ENCODE results near the gene TAAR1. TPM values are rescaled to one million over a fixed set of nuclear protein-coding genes. Genes with fewer than 3 reads are reported as not detected.
A peak's percentile ranks its signal among the peaks of the same experiment; 100 is the strongest.

The TAAR1 gene
- total and polyA plus RNA-seq, 2 donors (not counting 3 experiments of a cell fraction or from before 2014, with no cell fraction given) = not detected

DNA sequence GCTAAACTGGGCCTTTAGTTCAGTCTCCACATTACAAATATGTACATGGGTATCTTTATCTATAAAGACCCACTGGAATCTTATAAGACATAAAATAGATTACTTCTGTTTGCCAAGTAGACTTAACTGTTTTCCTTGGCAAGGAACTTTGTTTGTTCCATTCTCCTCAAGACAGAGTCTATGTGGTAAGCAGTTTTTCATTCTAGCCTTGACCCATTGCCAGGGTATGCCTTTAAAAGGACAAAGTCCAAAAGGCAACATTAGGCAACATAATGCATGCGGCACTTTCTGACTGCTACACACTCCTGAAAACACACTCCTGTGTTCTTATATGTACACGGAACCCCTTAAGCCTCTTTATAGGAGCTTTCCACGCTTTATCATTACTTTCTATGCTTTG is 34.5 kb upstream of the TAAR1 start:
- intact Hi-C loops (cut with micrococcal nuclease) (no loop called here), dilution Hi-C loops (cut with MboI; ENCODE audit: extremely low pct_ligation_motif_present, low sequenced_read_pairs) (no loop called here)
- H2AFZ ChIP-seq (ENCODE audit: low read depth, low read length) = no peak overlapping the region
- ChIA-PET POLR2A (no interaction called here), CTCF (interaction anchor here (0.7 to 1.3 kb wide), 3 partner anchors 20 to 105 kb away, joined by 3 to 5 read pairs (median 3); partner anchors contain the start of gene SLC18B1)
- H3K9me1 ChIP-seq (replicated peaks; ENCODE audit: control insufficient read depth, extremely low read depth, insufficient read depth, low read length) = no peaks in the 10 kb centered on the region
- H3K9me3 ChIP-seq (replicated peaks; ENCODE audit: control insufficient read depth, insufficient read depth, low read length) = no peaks in the 10 kb centered on the region
- H3K27me3 ChIP-seq (ENCODE audit: control insufficient read depth in 2 of 2, insufficient read depth in 2 of 2, low read length in 2 of 2) = no peaks in the 10 kb centered on the region
- no peak overlapping the region for H3K9ac ChIP-seq (replicated peaks; ENCODE audit: extremely low read depth, insufficient read depth, low read length)
- DNase-seq (ENCODE audit: low read depth, low spot score) = peak; percentile 13
- H3K4me2 ChIP-seq (ENCODE audit: insufficient read depth, low read length) = no peak overlapping the region
- H3K4me1 ChIP-seq (ENCODE audit: control insufficient read depth, extremely low read depth, insufficient read depth, low read length) = peaks cover 9% of the 10 kb centered on the region
- no peak overlapping the region for H3K4me3 ChIP-seq (replicated peaks in 1 of 3; ENCODE audit: insufficient read depth in 1 of 3, low read depth in 1 of 3, low read length in 3 of 3)
- no TSS peak for BruUV-seq (replicated peaks)
- no peaks in the 10 kb centered on the region for H3K79me2 ChIP-seq (ENCODE audit: control insufficient read depth, insufficient read depth, low read length)
- H3K27ac ChIP-seq (ENCODE audit: insufficient read depth, low read depth, low read length) = no peak overlapping the region
- no peak for FAIRE-seq
- TF ChIP-seq POLR2AphosphoS5 (IDR thresholded peaks at IDR 0.05; ENCODE audit: insufficient read depth, low read depth, low read length) (no peak), MYC (IDR thresholded peaks at IDR 0.05; ENCODE audit: low read depth, low read length) (no peak), FOS (IDR thresholded peaks at IDR 0.05; ENCODE audit: borderline replicate concordance, insufficient read depth, low read length) (no peak), EZH2 (IDR thresholded peaks at IDR 0.05; ENCODE audit: borderline replicate concordance, low read depth, low read length, severe bottlenecking) (no peak), JUN (IDR thresholded peaks at IDR 0.05; ENCODE audit: borderline replicate concordance, insufficient read depth, insufficient read length, low read depth) (no peak), POLR2A (IDR thresholded peaks at IDR 0.05; ENCODE audit: low read depth, low read length) (no peak), GATA2 (IDR thresholded peaks at IDR 0.05; ENCODE audit: insufficient read depth, insufficient read length, low read depth, low read length) (no peak)
- TF ChIP-seq, protein P1, sequence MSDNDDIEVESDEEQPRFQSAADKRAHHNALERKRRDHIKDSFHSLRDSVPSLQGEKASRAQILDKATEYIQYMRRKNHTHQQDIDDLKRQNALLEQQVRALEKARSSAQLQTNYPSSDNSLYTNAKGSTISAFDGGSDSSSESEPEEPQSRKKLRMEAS (IDR thresholded peaks at IDR 0.05; ENCODE audit: insufficient read depth, insufficient read length) = no peak
- TF ChIP-seq, protein P2, sequence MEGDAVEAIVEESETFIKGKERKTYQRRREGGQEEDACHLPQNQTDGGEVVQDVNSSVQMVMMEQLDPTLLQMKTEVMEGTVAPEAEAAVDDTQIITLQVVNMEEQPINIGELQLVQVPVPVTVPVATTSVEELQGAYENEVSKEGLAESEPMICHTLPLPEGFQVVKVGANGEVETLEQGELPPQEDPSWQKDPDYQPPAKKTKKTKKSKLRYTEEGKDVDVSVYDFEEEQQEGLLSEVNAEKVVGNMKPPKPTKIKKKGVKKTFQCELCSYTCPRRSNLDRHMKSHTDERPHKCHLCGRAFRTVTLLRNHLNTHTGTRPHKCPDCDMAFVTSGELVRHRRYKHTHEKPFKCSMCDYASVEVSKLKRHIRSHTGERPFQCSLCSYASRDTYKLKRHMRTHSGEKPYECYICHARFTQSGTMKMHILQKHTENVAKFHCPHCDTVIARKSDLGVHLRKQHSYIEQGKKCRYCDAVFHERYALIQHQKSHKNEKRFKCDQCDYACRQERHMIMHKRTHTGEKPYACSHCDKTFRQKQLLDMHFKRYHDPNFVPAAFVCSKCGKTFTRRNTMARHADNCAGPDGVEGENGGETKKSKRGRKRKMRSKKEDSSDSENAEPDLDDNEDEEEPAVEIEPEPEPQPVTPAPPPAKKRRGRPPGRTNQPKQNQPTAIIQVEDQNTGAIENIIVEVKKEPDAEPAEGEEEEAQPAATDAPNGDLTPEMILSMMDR (IDR thresholded peaks at IDR 0.05; ENCODE audit: extremely low read depth in 1 of 2, insufficient read depth in 1 of 2, low read depth in 1 of 2, low read length in 2 of 2) = no peak
- no peaks in the 10 kb centered on the region for H4K20me1 ChIP-seq (replicated peaks; ENCODE audit: control insufficient read depth, extremely low read depth, insufficient read depth, low read length)
- H3K36me3 ChIP-seq (ENCODE audit: control insufficient read depth in 2 of 2, extremely low read depth in 1 of 2, insufficient read depth in 2 of 2, low read length in 2 of 2) = no peaks in the 10 kb centered on the region
